Kidney (tissue), 14 donors: ENCODE data around the gene WDR46. TPM values are rescaled to one million over a fixed set of nuclear protein-coding genes. Genes with fewer than 3 reads are reported as not detected.
"Not testable (repeated sequence)": the region's sequence is repeated elsewhere in the genome, so short reads cannot be mapped to it uniquely, and the experiment has no call there.

ENCODE experiments used
- DNase-seq, 5 donors: peaks; one replicate each; pipeline ENCODE4 v3.0.0-alpha.2; 2013 to 2020
- FAIRE-seq: peaks from 2 replicates; lab custom pipeline; 2012; peaks lifted over from hg19 to GRCh38; lab: Jason Lieb, UNC
- H3K27ac ChIP-seq, 2 donors: one replicate each; pipeline ENCODE4 v1.7.0; 2013; ENCODE audit warnings: low read depth in 2 of 2, low read length in 2 of 2, inconsistent platforms in 1 of 2
- H3K27me3 ChIP-seq: one replicate; pipeline ENCODE4 v1.7.1; 2013; ENCODE audit warnings: low read length, inconsistent platforms; ENCODE audit not compliant: control insufficient read depth, insufficient read depth
- H3K36me3 ChIP-seq, 3 donors: one replicate each; pipeline versions ENCODE4 v1.7.0 to v1.7.1; 2013; ENCODE audit warnings: low read length in 3 of 3, control low read depth in 1 of 3, inconsistent platforms in 1 of 3; ENCODE audit not compliant: insufficient read depth in 3 of 3, control insufficient read depth in 2 of 3
- H3K4me1 ChIP-seq, 3 donors: one replicate each; pipeline versions ENCODE4 v1.7.0 to v1.7.1; 2013; ENCODE audit warnings: low read length in 3 of 3, inconsistent platforms in 1 of 3, low read depth in 1 of 3; ENCODE audit not compliant: control insufficient read depth in 2 of 3, insufficient read depth in 2 of 3
- H3K4me3 ChIP-seq, 3 donors: one replicate each; pipeline versions ENCODE4 v1.7.0 to v1.8.1; 2013; ENCODE audit warnings: low read length in 3 of 3, control low read depth in 1 of 3, inconsistent platforms in 1 of 3
- H3K9ac ChIP-seq, 3 donors: one replicate each; pipeline versions ENCODE4 v1.7.0 to v1.7.1; 2013; ENCODE audit warnings: low read length in 3 of 3, control low read depth in 1 of 3, inconsistent platforms in 1 of 3
- H3K9me3 ChIP-seq, 3 donors: one replicate each; pipeline versions ENCODE4 v1.7.0 to v1.7.1; 2013; ENCODE audit warnings: low read length in 3 of 3, control low read depth in 1 of 3, inconsistent platforms in 1 of 3; ENCODE audit not compliant: control insufficient read depth in 2 of 3, insufficient read depth in 1 of 3
- CTCF ChIP-seq: IDR thresholded peaks from 3 replicates; pipeline ENCODE4 v1.5.1; 2012; ENCODE audit warnings: mild to moderate bottlenecking, moderate library complexity, borderline replicate concordance; ENCODE audit not compliant: insufficient read depth; ENCODE audit errors: extremely low read depth
- intact Hi-C: fragments of 100-400 bp; cut with DNase I; formaldehyde crosslinking; loops from one replicate; pipeline ENCODE4 v1.11.1; 2022
- polyA plus RNA-seq: library from polyadenylated mRNA; stranded (reverse); fragments of 350-450 nt; fragmentation: Illumina TruSeq; extraction: RNeasy Lipid Tissue Mini Kit (QIAGEN cat#74804); gene quantifications from one replicate; pipeline ENCODE4 v1.2.3, GENCODE V29; 2014; ENCODE audit warnings: low read depth, low replicate concordance; ENCODE audit not compliant: insufficient read depth
- total RNA-seq: library from RNA; stranded (reverse); fragmentation: NEBNext Ultra II Directional; extraction: Animal tissue kit (Norgen Biotek cat#: 25700); gene quantifications from one replicate; pipeline ENCODE4 v1.2.1, GENCODE V29; 2021
- donor health status: control.
- donor health status: control.
- donor health status: control.
- donor health status: control.
- donor health status: control.
- donor health status: DM: yes; HTN: yes; CAD: no.
- donor health status: Normal renal cell carcinoma (clear cell type).

WDR46 gene
- total and polyA plus RNA-seq, 2 donors from 2014 or later: 40.3 to 46.5 TPM

GRCh38 chr6:33276864-33277662, 12.0 kb downstream of the WDR46 start, which contains the start of gene B3GALT4:
B3GALT4 (plus strand) TSS chr6:33277123; CDS start chr6:33277420, 297 bp downstream.
- H3K4me1 ChIP-seq: peaks cover 6 to 30% (median 16%) of the 10 kb centered on the region in 3 donors
- DNase-seq: peak; percentile 83 to 94 (median 91)
- H3K4me3 ChIP-seq: peak within 1 kb of the TSS; percentile 59 to 65 (median 62)
- no peak for TF ChIP-seq CTCF
- no peaks in the 10 kb centered on the region for H3K27me3 ChIP-seq
- H3K9ac ChIP-seq: peak within 1 kb of the TSS; percentile 17 to 52 (median 21)
- FAIRE-seq: no peak
- intact Hi-C loops: no loop called here
- peaks cover 9 to 28% (median 19%) of the 10 kb centered on the region in 3 donors for H3K36me3 ChIP-seq
- H3K9me3 ChIP-seq: no peaks in the 10 kb centered on the region
- peak within 1 kb of the TSS; percentile 75 to 81 for H3K27ac ChIP-seq

GRCh38 chr6:33276581-33276863, 12.5 kb downstream of the WDR46 start:
- FAIRE-seq (no peak), DNase-seq (no peak)
- Histone ChIP-seq H3K36me3 (peaks cover 9 to 26% (median 19%) of the 10 kb centered on the region in 3 donors), H3K9ac (peak overlapping the region; percentile 17 to 27 (median 21)), H3K9me3 (no peaks in the 10 kb centered on the region), H3K27ac (peak overlapping the region in 1 of 2 donors; percentile 81), H3K4me1 (peaks cover 6 to 30% (median 16%) of the 10 kb centered on the region in 3 donors), H3K4me3 (peak overlapping the region; percentile 59 to 65 (median 62)), H3K27me3 (no peaks in the 10 kb centered on the region)
- intact Hi-C loops: no loop called here
- TF ChIP-seq CTCF: no peak

GRCh38 chr6:33275795-33276580, 13.1 kb downstream of the WDR46 start:
- Histone ChIP-seq H3K4me3 (peak overlapping the region in 1 of 3 donors; percentile 65), H3K9ac (peak overlapping the region in 2 of 3 donors; percentile 21 to 27), H3K4me1 (peaks cover 6 to 30% (median 16%) of the 10 kb centered on the region in 3 donors), H3K36me3 (peaks cover 6 to 23% (median 19%) of the 10 kb centered on the region in 3 donors)
- H3K27ac ChIP-seq, H3K27me3 ChIP-seq, intact Hi-C loops, DNase-seq, FAIRE-seq, H3K9me3 ChIP-seq: not testable (repeated sequence)
